Suprapubic skin (tissue), 4 donors: ENCODE measurements around the gene LTBP3.

Source experiments
- CTCF ChIP-seq, 2 donors: fragments of 200-600 bp in 1 of 2; fragments of 450-650 bp in 1 of 2; sonication (generic) in 1 of 2; IDR thresholded peaks; one replicate each; pipeline ENCODE4 v1.5.1; 2016 to 2019; ENCODE audit warnings: antibody characterized with exemption in 2 of 2, mild to moderate bottlenecking in 1 of 2, moderate library complexity in 1 of 2
- EP300 ChIP-seq: sonication (generic); formaldehyde crosslinking; IDR thresholded peaks from one replicate; pipeline ENCODE4 v1.6.1; 2017; ENCODE audit warnings: antibody characterized with exemption
- POLR2A ChIP-seq, 2 donors: fragments of 450-650 bp; IDR thresholded peaks; one replicate each; pipeline ENCODE4 v1.6.1; 2017; ENCODE audit warnings: antibody characterized with exemption in 2 of 2, mild to moderate bottlenecking in 2 of 2, moderate library complexity in 2 of 2
- POLR2AphosphoS5 ChIP-seq, 3 donors: sonication (generic); formaldehyde crosslinking; IDR thresholded peaks; one replicate each; pipeline ENCODE4 v1.6.1; 2017; ENCODE audit warnings: antibody characterized with exemption in 3 of 3

- TF ChIP-seq CTCF (IDR thresholded peaks at IDR 0.05) = no peak
- TF ChIP-seq EP300 = no peak
- TF ChIP-seq POLR2AphosphoS5 (IDR thresholded peaks at IDR 0.05) = no peak
- no peak for TF ChIP-seq POLR2A (IDR thresholded peaks at IDR 0.05)
Measured at GRCh38 chr11:65589444-65590239, 31.5 kb upstream of the LTBP3 start.
